H9 (cell line): ENCODE measurements around the gene LMOD1. TPM values are rescaled to one million over a fixed set of nuclear protein-coding genes. Genes with fewer than 3 reads are reported as not detected.

Experiments
- DNase-seq: peaks from one replicate; pipeline ENCODE4 v3.0.0-alpha.2; 2017
- H2AFZ ChIP-seq: one replicate; pipeline ENCODE4 v1.6.1; 2013; ENCODE audit warnings: mild to moderate bottlenecking, low read length, control low read depth, moderate library complexity
- H2AK5ac ChIP-seq: 2 replicates; pipeline ENCODE4 v1.6.1; 2013; ENCODE audit warnings: low read length, control low read depth, mixed read lengths; ENCODE audit not compliant: insufficient read length
- H2BK120ac ChIP-seq: one replicate; pipeline ENCODE4 v1.6.1; 2013; ENCODE audit warnings: low read depth, mild to moderate bottlenecking, low read length, control low read depth, inconsistent platforms; ENCODE audit not compliant: poor library complexity, severe bottlenecking
- H2BK12ac ChIP-seq: 2 replicates; pipeline ENCODE4 v1.6.1; 2013; ENCODE audit warnings: low read length, control low read depth, mixed read lengths, low read depth; ENCODE audit not compliant: insufficient read length
- H2BK15ac ChIP-seq: 2 replicates; pipeline ENCODE4 v1.6.1; 2013; ENCODE audit warnings: low read depth, low read length, control low read depth
- H2BK20ac ChIP-seq: one replicate; pipeline ENCODE4 v1.6.1; 2013; ENCODE audit warnings: low read depth, mild to moderate bottlenecking, low read length, control low read depth, inconsistent platforms; ENCODE audit not compliant: poor library complexity, severe bottlenecking
- H2BK5ac ChIP-seq: 2 replicates; pipeline ENCODE4 v1.6.1; 2013; ENCODE audit warnings: low read length, control low read depth, mixed read lengths; ENCODE audit not compliant: insufficient read length
- H3K14ac ChIP-seq: 2 replicates; pipeline ENCODE4 v1.6.1; 2013; ENCODE audit warnings: low read length, control low read depth; ENCODE audit not compliant: insufficient read depth
- H3K18ac ChIP-seq: 2 replicates; pipeline ENCODE4 v1.6.1; 2013; ENCODE audit warnings: low read depth, mild to moderate bottlenecking, mixed read lengths, low read length, control low read depth; ENCODE audit not compliant: insufficient read length
- H3K23ac ChIP-seq: 2 replicates; pipeline ENCODE4 v1.6.1; 2013; ENCODE audit warnings: low read length, control low read depth, mixed read lengths, low read depth; ENCODE audit not compliant: insufficient read length
- H3K23me2 ChIP-seq: 2 replicates; pipeline ENCODE4 v1.6.1; 2013; ENCODE audit warnings: low read depth, mild to moderate bottlenecking, mixed read lengths, low read length, control low read depth; ENCODE audit not compliant: insufficient read length, poor library complexity, severe bottlenecking
- H3K27ac ChIP-seq: 2 replicates; pipeline ENCODE4 v1.5.1; 2013; ENCODE audit warnings: low read length, control low read depth, mixed read lengths, low read depth; ENCODE audit not compliant: insufficient read length
- H3K27me3 ChIP-seq: 2 replicates; pipeline ENCODE4 v1.6.1; 2013; ENCODE audit warnings: low read length, control low read depth, inconsistent platforms; ENCODE audit not compliant: insufficient read depth
- H3K4ac ChIP-seq: 2 replicates; pipeline ENCODE4 v1.6.1; 2013; ENCODE audit warnings: low read depth, mild to moderate bottlenecking, control low read depth, inconsistent platforms, low read length, moderate library complexity
- H3K4me1 ChIP-seq: 2 replicates; pipeline ENCODE4 v1.6.1; 2013; ENCODE audit warnings: low read length, control low read depth, inconsistent platforms; ENCODE audit not compliant: insufficient read depth
- H3K4me2 ChIP-seq: 2 replicates; pipeline ENCODE4 v1.6.1; 2013; ENCODE audit warnings: low read length, control low read depth, mixed read lengths; ENCODE audit not compliant: insufficient read length, insufficient read depth
- H3K56ac ChIP-seq: 2 replicates; pipeline ENCODE4 v1.6.1; 2013; ENCODE audit warnings: low read depth, mild to moderate bottlenecking, mixed read lengths, low read length, control low read depth; ENCODE audit not compliant: insufficient read length
- H3K79me1 ChIP-seq: 2 replicates; pipeline ENCODE4 v1.6.1; 2013; ENCODE audit warnings: low read depth, mild to moderate bottlenecking, moderate library complexity, low read length, control low read depth, inconsistent platforms; ENCODE audit not compliant: insufficient read depth, poor library complexity, severe bottlenecking
- H3K79me2 ChIP-seq: 2 replicates; pipeline ENCODE4 v1.6.1; 2013; ENCODE audit warnings: low read length, control low read depth, inconsistent platforms; ENCODE audit not compliant: insufficient read depth
- H3K9ac ChIP-seq: 2 replicates; pipeline ENCODE4 v1.6.1; 2013; ENCODE audit warnings: low read length, control low read depth, mixed read lengths; ENCODE audit not compliant: insufficient read length; ENCODE audit errors: extremely low read depth
- H3K9me3 ChIP-seq: one replicate; pipeline ENCODE4 v1.6.1; 2013; ENCODE audit warnings: low read depth, low read length, inconsistent platforms; ENCODE audit not compliant: control insufficient read depth
- H3T11ph ChIP-seq: one replicate; pipeline ENCODE4 v1.6.1; 2013; ENCODE audit warnings: mild to moderate bottlenecking, low read length, control low read depth, inconsistent platforms
- H4K20me1 ChIP-seq: one replicate; pipeline ENCODE4 v1.6.1; 2013; ENCODE audit not compliant: control insufficient read depth, insufficient read length, insufficient read depth
- H4K5ac ChIP-seq: 2 replicates; pipeline ENCODE4 v1.6.1; 2013; ENCODE audit warnings: low read depth, mild to moderate bottlenecking, mixed read lengths, low read length, control low read depth; ENCODE audit not compliant: insufficient read length
- H4K8ac ChIP-seq: replicated peaks from 2 replicates; pipeline ENCODE4 v1.6.1; 2013; ENCODE audit warnings: low read length, control low read depth, mixed read lengths, low read depth; ENCODE audit not compliant: insufficient read length
- H4K91ac ChIP-seq: 2 replicates; pipeline ENCODE4 v1.6.1; 2013; ENCODE audit warnings: low read depth, mild to moderate bottlenecking, moderate library complexity, mixed read lengths, low read length, control low read depth; ENCODE audit not compliant: insufficient read length
- H3K27ac Mint-ChIP-seq, 3 experiments: 2 replicates in 2 of 3; 3 replicates in 1 of 3; pipeline ENCODE4 v1.8.0; 2020 to 2021; ENCODE audit warnings: mixed read lengths in 3 of 3, mild to moderate bottlenecking in 1 of 3, moderate library complexity in 1 of 3
- H3K27me3 Mint-ChIP-seq: 2 replicates; pipeline ENCODE4 v1.8.0; 2021; ENCODE audit warnings: low read depth, mild to moderate bottlenecking, moderate library complexity, mixed read lengths
- H3K36me3 Mint-ChIP-seq, 3 experiments: 2 replicates in 2 of 3; 3 replicates in 1 of 3; pipeline ENCODE4 v1.8.0; 2020 to 2021; ENCODE audit warnings: low read depth in 3 of 3, mixed read lengths in 3 of 3; ENCODE audit not compliant: insufficient read depth in 1 of 3
- H3K4me1 Mint-ChIP-seq, 2 experiments: 2 replicates each; pipeline ENCODE4 v1.8.0; 2020; ENCODE audit warnings: mixed read lengths in 2 of 2
- H3K4me3 Mint-ChIP-seq, 2 experiments: 2 replicates in 1 of 2; 3 replicates in 1 of 2; pipeline ENCODE4 v1.8.0; 2020 to 2021; ENCODE audit warnings: mild to moderate bottlenecking in 2 of 2, mixed read lengths in 2 of 2, moderate library complexity in 1 of 2
- H3K9me3 Mint-ChIP-seq, 2 experiments: 2 replicates in 1 of 2; 3 replicates in 1 of 2; pipeline ENCODE4 v1.8.0; 2020; ENCODE audit warnings: mild to moderate bottlenecking in 2 of 2, mixed read lengths in 2 of 2, moderate library complexity in 1 of 2
- WGBS: extraction: QIAGEN DNeasy Blood & Tissue Kit; methylation state at CpG from one replicate; pipeline ENCODE4 v1.1.7; 2013; ENCODE audit warnings: missing lambda C conversion rate, low lambda C conversion rate, mixed read lengths; ENCODE audit not compliant: insufficient read length; ENCODE audit errors: extremely low coverage; 5-methylcytosine and 5-hydroxymethylcytosine counted together
- total RNA-seq: library from RNA; stranded (reverse); gene quantifications from 2 replicates; pipeline ENCODE4 v1.2.1, GENCODE V29; 2021
- TF ChIP-seq, protein P1 (sequence below): fragments of 200-600 bp; sonication (generic); conservative IDR thresholded peaks from 3 replicates; pipeline ENCODE4 v1.8.0; 2021; ENCODE audit warnings: antibody characterized with exemption, mild to moderate bottlenecking

The LMOD1 gene
- total RNA-seq, 1 experiment from 2014 or later = 0.31 TPM

DNA sequence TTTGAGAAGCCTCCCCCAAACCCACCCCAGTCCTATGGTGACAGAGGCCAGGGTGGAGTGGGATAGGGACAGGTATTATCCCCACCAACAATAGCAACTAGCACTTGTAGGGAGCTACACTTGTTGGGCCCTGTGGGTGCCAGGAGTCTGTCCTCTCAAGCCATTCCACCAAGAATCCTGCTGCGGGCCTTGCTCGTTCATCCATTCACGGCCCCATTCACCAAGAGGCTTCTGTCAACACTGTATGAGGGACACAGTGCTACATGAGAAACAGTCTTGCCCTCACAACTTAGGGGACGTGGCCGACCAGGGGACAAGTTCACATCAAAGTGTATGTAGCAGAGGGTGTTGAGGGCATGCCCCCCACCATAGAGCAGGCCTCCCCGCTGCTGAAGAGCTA, 38.7 kb downstream of the LMOD1 start:
- Histone ChIP-seq H3K18ac (no peak overlapping the region), H3T11ph (no peak overlapping the region), H2BK120ac (no peak overlapping the region), H2AK5ac (no peak overlapping the region), H3K79me2 (no peaks in the 10 kb centered on the region), H3K56ac (no peak overlapping the region), H3K27ac (no peak overlapping the region), H4K5ac (no peak overlapping the region), H3K79me1 (no peaks in the 10 kb centered on the region), H4K20me1 (no peaks in the 10 kb centered on the region), H3K9ac (no peak overlapping the region), H2BK12ac (no peak overlapping the region), H4K91ac (no peak overlapping the region), H3K27me3 (no peaks in the 10 kb centered on the region), H3K14ac (peak overlapping the region; percentile 2; the same call in 1 of the 2 replicates), H4K8ac (no peak overlapping the region), H3K23ac (no peak overlapping the region), H3K4ac (no peak overlapping the region), H3K4me2 (no peak overlapping the region), H3K23me2 (no peaks in the 10 kb centered on the region), H2BK20ac (no peak overlapping the region), H3K4me1 (no peaks in the 10 kb centered on the region), H2BK15ac (no peak overlapping the region), H3K9me3 (no peaks in the 10 kb centered on the region), H2AFZ (no peak overlapping the region), H2BK5ac (no peak overlapping the region)
- Mint-ChIP-seq H3K4me1 (peaks cover 13 to 16% of the 10 kb centered on the region in 2 experiments), H3K36me3 (no peaks in the 10 kb centered on the region; a peak in 1 of 7 replicates), H3K27me3 (0 out of 2 replicates have a peak, but pooled peaks cover 1% of the 10 kb centered on the region), H3K9me3 (no peaks in the 10 kb centered on the region), H3K27ac (no peak overlapping the region), H3K4me3 (no peak overlapping the region)
- no peak for DNase-seq
- TF ChIP-seq, protein P1, sequence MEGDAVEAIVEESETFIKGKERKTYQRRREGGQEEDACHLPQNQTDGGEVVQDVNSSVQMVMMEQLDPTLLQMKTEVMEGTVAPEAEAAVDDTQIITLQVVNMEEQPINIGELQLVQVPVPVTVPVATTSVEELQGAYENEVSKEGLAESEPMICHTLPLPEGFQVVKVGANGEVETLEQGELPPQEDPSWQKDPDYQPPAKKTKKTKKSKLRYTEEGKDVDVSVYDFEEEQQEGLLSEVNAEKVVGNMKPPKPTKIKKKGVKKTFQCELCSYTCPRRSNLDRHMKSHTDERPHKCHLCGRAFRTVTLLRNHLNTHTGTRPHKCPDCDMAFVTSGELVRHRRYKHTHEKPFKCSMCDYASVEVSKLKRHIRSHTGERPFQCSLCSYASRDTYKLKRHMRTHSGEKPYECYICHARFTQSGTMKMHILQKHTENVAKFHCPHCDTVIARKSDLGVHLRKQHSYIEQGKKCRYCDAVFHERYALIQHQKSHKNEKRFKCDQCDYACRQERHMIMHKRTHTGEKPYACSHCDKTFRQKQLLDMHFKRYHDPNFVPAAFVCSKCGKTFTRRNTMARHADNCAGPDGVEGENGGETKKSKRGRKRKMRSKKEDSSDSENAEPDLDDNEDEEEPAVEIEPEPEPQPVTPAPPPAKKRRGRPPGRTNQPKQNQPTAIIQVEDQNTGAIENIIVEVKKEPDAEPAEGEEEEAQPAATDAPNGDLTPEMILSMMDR = no peak
- WGBS = no CpG with 5 or more reads among the region's 6 CpGs
